ENCODE measurements around the gene NFASC.

DNA sequence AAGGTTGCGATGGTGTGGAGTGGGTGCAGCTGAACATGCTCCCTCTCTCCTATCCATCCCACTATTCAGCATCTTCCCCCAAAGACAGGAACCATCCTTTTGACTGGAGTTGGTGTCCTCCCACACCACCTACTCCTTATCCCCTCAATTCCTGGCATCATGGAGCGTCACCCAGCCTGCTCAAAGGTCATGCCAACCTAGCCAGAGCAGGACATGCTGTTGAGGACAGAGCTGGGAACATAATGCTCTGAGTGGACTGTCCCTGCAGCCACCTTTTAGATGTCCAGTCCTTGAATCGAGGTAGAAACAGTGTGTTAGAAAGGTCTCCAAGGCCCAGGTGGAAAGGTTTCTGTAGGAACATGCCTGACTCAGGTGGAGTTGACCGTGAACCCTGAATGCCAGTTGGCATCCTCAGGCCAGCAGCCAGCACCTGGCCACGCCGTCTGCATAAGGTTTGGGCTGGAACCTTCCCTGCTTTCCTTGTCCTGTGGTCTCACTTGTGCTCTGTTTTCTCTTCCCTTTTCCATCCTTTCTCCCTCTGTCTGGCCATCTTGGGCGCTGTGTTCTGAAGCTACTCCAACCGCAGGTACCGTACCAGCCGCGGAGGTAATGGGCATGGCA, 120.2 kb downstream of the NFASC start:
- TF ChIP-seq, protein P1, sequence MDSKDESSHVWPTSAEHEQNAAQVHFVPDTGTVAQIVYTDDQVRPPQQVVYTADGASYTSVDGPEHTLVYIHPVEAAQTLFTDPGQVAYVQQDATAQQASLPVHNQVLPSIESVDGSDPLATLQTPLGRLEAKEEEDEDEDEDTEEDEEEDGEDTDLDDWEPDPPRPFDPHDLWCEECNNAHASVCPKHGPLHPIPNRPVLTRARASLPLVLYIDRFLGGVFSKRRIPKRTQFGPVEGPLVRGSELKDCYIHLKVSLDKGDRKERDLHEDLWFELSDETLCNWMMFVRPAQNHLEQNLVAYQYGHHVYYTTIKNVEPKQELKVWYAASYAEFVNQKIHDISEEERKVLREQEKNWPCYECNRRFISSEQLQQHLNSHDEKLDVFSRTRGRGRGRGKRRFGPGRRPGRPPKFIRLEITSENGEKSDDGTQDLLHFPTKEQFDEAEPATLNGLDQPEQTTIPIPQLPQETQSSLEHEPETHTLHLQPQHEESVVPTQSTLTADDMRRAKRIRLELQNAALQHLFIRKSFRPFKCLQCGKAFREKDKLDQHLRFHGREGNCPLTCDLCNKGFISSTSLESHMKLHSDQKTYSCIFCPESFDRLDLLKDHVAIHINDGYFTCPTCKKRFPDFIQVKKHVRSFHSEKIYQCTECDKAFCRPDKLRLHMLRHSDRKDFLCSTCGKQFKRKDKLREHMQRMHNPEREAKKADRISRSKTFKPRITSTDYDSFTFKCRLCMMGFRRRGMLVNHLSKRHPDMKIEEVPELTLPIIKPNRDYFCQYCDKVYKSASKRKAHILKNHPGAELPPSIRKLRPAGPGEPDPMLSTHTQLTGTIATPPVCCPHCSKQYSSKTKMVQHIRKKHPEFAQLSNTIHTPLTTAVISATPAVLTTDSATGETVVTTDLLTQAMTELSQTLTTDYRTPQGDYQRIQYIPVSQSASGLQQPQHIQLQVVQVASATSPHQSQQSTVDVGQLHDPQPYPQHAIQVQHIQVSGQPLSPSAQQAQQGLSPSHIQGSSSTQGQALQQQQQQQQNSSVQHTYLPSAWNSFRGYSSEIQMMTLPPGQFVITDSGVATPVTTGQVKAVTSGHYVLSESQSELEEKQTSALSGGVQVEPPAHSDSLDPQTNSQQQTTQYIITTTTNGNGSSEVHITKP (tag by site-specific recombination; IDR thresholded peaks at IDR 0.05): no peak
- TF ChIP-seq, protein P2, sequence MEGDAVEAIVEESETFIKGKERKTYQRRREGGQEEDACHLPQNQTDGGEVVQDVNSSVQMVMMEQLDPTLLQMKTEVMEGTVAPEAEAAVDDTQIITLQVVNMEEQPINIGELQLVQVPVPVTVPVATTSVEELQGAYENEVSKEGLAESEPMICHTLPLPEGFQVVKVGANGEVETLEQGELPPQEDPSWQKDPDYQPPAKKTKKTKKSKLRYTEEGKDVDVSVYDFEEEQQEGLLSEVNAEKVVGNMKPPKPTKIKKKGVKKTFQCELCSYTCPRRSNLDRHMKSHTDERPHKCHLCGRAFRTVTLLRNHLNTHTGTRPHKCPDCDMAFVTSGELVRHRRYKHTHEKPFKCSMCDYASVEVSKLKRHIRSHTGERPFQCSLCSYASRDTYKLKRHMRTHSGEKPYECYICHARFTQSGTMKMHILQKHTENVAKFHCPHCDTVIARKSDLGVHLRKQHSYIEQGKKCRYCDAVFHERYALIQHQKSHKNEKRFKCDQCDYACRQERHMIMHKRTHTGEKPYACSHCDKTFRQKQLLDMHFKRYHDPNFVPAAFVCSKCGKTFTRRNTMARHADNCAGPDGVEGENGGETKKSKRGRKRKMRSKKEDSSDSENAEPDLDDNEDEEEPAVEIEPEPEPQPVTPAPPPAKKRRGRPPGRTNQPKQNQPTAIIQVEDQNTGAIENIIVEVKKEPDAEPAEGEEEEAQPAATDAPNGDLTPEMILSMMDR (tag by site-specific recombination; IDR thresholded peaks at IDR 0.05): no peak
- TF ChIP-seq KLF9 (tag by site-specific recombination; IDR thresholded peaks at IDR 0.05; ENCODE audit: low read depth): no peak
- no peak for TF ChIP-seq SP2 (tag by site-specific recombination; IDR thresholded peaks at IDR 0.05)
- TF ChIP-seq, protein P3, sequence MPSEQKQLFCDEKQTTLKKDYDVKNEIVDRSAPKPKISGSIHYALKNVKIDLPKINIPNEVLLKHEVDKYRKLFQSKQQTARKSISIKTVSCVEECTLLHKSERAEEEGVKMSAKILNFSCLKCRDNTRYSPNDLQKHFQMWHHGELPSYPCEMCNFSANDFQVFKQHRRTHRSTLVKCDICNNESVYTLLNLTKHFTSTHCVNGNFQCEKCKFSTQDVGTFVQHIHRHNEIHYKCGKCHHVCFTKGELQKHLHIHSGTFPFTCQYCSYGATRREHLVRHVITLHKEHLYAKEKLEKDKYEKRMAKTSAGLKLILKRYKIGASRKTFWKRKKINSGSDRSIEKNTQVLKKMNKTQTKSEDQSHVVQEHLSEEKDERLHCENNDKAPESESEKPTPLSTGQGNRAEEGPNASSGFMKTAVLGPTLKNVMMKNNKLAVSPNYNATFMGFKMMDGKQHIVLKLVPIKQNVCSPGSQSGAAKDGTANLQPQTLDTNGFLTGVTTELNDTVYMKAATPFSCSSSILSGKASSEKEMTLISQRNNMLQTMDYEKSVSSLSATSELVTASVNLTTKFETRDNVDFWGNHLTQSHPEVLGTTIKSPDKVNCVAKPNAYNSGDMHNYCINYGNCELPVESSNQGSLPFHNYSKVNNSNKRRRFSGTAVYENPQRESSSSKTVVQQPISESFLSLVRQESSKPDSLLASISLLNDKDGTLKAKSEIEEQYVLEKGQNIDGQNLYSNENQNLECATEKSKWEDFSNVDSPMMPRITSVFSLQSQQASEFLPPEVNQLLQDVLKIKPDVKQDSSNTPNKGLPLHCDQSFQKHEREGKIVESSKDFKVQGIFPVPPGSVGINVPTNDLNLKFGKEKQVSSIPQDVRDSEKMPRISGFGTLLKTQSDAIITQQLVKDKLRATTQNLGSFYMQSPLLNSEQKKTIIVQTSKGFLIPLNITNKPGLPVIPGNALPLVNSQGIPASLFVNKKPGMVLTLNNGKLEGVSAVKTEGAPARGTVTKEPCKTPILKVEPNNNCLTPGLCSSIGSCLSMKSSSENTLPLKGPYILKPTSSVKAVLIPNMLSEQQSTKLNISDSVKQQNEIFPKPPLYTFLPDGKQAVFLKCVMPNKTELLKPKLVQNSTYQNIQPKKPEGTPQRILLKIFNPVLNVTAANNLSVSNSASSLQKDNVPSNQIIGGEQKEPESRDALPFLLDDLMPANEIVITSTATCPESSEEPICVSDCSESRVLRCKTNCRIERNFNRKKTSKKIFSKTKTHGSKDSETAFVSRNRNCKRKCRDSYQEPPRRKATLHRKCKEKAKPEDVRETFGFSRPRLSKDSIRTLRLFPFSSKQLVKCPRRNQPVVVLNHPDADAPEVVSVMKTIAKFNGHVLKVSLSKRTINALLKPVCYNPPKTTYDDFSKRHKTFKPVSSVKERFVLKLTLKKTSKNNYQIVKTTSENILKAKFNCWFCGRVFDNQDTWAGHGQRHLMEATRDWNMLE (tag by site-specific recombination; conservative IDR thresholded peaks at IDR 0.05; ENCODE audit: low read depth): no peak
- TF ChIP-seq ZFP37 (tag by site-specific recombination; IDR thresholded peaks at IDR 0.05): no peak
- no peak for TF ChIP-seq ZNF777 (tag by site-specific recombination; IDR thresholded peaks at IDR 0.05; ENCODE audit: borderline replicate concordance)
